ENCODE results near the gene ITGA2. TPM values are rescaled to one million over a fixed set of nuclear protein-coding genes. Genes with fewer than 3 reads are reported as not detected.

The ITGA2 gene
- polyA plus RNA-seq, 2 donors: 3.7 to 6.4 TPM

- no peaks in the 10 kb centered on the region for H3K4me1 ChIP-seq (ENCODE audit: control insufficient read depth in 2 of 2, insufficient read depth in 2 of 2, low read length in 1 of 2)
- no peaks in the 10 kb centered on the region for H3K36me3 ChIP-seq (ENCODE audit: control insufficient read depth in 2 of 2, insufficient read depth in 2 of 2, low read length in 1 of 2)
- H3K27ac ChIP-seq (ENCODE audit: low read depth in 2 of 2, low read length in 1 of 2): no peak overlapping the region
- H3K27me3 ChIP-seq (ENCODE audit: control insufficient read depth in 1 of 2, insufficient read depth in 2 of 2, low read length in 2 of 2): no peaks in the 10 kb centered on the region
- no peaks in the 10 kb centered on the region for H3K9me3 ChIP-seq (ENCODE audit: control insufficient read depth in 2 of 2, insufficient read depth in 1 of 2, low read depth in 1 of 2, low read length in 1 of 2)
- H3K4me3 ChIP-seq (ENCODE audit: low read depth in 1 of 2, low read length in 2 of 2): no peak overlapping the region
- WGBS, 2 donors: 26 to 43% methylated on average over 2 of the region's 2 CpGs
These were observed 141.1 kb downstream of the ITGA2 start for GRCh38 chr5:53130266-53130665.

DNA sequence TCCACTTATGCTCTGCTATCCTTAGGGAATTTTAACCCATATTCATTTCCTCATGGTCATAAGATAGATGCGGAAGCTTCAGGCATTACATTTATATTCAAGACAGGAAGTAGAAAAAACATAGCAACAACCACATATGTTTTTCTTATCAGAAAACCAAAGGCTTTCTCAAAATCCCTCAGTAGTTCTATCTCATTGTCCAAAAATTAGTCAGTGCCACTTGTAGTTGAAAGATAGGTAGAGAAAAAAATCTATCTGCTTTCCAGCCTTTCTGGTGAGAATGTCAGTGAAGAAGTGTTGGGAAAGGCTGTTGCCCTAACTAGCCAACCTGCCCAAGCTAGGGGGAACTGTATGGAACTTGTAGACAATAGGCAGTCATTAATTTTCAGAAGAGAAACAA is 143.9 kb downstream of the ITGA2 start:
- Histone ChIP-seq H3K27ac (ENCODE audit: low read depth in 2 of 2, low read length in 1 of 2) (no peak overlapping the region), H3K9me3 (ENCODE audit: control insufficient read depth in 2 of 2, insufficient read depth in 1 of 2, low read depth in 1 of 2, low read length in 1 of 2) (no peaks in the 10 kb centered on the region), H3K4me3 (ENCODE audit: low read depth in 1 of 2, low read length in 2 of 2) (no peak overlapping the region), H3K36me3 (ENCODE audit: control insufficient read depth in 2 of 2, insufficient read depth in 2 of 2, low read length in 1 of 2) (no peaks in the 10 kb centered on the region), H3K4me1 (ENCODE audit: control insufficient read depth in 2 of 2, insufficient read depth in 2 of 2, low read length in 1 of 2) (no peaks in the 10 kb centered on the region), H3K27me3 (ENCODE audit: control insufficient read depth in 1 of 2, insufficient read depth in 2 of 2, low read length in 2 of 2) (no peaks in the 10 kb centered on the region)
- 86 to 89% methylated on average over 1 of the region's 1 CpG for WGBS, 2 donors

Other genes with a start within 250 kb of the ITGA2 start
- 1 to 10 TPM; 5.3 to 7.7 TPM for gene ITGA1, start 201.4 kb upstream of the ITGA2 start, polyA plus RNA-seq
- gene PELO, start 201.4 kb upstream of the ITGA2 start, polyA plus RNA-seq: 10 to 100 TPM in 1 of 2 donors, 1 to 10 TPM in 1; 3.9 to 12.5 TPM
- 10 to 100 TPM; 29.6 to 55.2 TPM for gene MOCS2, start 120.4 kb downstream of the ITGA2 start, polyA plus RNA-seq